NCI-H748 treated with DMSO at 0.1 percent for 48 hours (cell line): Measurements from ENCODE around the gene C1QTNF2.

Source experiments
- DNase-seq: peaks from one replicate; lab custom pipeline; 2025; lab: John Stamatoyannopoulos, UW

The C1QTNF2 gene

GRCh38 chr5:160305319-160305718 is 65.1 kb downstream of the C1QTNF2 start:
- no peak for DNase-seq

DNA sequence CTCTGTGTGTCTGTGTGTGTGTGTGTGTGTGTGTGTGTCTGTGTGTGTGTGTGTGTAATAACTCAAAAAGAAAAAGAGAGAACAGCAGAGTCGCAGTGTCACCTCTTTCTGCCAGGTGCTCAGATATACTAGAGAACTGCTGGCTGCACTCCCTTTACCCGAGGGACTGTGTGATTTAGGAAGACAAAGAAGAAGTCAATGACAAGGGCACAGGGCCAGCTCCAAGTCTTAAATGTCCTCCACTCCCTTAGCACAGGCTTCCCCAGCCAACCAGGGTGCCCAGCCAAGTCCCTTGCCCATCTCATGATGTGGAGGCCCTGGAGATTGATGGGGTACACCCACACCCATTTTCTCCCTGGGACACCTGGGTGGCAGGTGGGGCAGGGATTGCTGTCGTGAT is 66.7 kb downstream of the C1QTNF2 start:
- no peak for DNase-seq

GRCh38 chr5:160298189-160298588 is 72.2 kb downstream of the C1QTNF2 start:
- no peak for DNase-seq

DNA sequence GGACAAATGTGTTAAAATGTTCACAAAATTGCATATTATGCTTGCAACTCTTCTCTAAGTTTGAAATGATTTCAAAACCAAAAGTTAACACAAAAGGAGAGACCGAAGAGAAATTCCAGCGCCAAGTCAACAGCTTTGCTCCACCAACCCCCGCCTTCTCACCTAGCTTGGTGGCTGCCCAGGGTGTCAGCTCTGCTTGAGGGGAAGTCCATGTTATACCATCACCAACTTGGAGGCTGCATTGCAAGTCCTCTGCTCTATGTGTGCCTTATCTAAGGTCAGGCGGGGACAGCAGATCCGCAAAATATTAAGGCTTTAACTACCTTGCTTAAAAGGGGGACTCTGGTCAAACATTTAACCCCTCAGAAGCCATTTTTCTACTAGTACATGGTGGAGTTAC is 72.7 kb downstream of the C1QTNF2 start:
- no peak for DNase-seq
